Colonic mucosa (tissue), 4 donors: ENCODE data around the gene RICTOR. TPM values are rescaled to one million over a fixed set of nuclear protein-coding genes. Genes with fewer than 3 reads are reported as not detected.

ENCODE experiments used
- DNase-seq: peaks from one replicate; pipeline ENCODE4 v3.0.0-alpha.2; 2020
- H3K27ac ChIP-seq: fragments of 200-600 bp; one replicate; pipeline ENCODE4 v1.8.0; 2021
- H3K27me3 ChIP-seq: fragments of 200-600 bp; one replicate; pipeline ENCODE4 v1.8.0; 2021
- H3K36me3 ChIP-seq: fragments of 200-600 bp; one replicate; pipeline ENCODE4 v1.8.0; 2021
- H3K4me1 ChIP-seq: fragments of 200-600 bp; one replicate; pipeline ENCODE4 v1.8.0; 2021; ENCODE audit warnings: mild to moderate bottlenecking
- H3K4me3 ChIP-seq: fragments of 200-600 bp; one replicate; pipeline ENCODE4 v1.8.0; 2021
- H3K9ac ChIP-seq, 2 donors: one replicate each; pipeline ENCODE4 v1.7.0; 2013; ENCODE audit warnings: control low read depth in 2 of 2, low read depth in 2 of 2, low read length in 2 of 2
- H3K9me3 ChIP-seq: fragments of 200-600 bp; one replicate; pipeline ENCODE4 v1.8.0; 2021
- intact Hi-C: fragments of 100-400 bp; cut with DNase I; formaldehyde crosslinking; loops from one replicate; pipeline ENCODE4 v1.14.1; 2022
- total RNA-seq, 2 donors: library from RNA; stranded (reverse); fragmentation: NEBNext Ultra II Directional in 1 of 2; extraction: Animal tissue kit (Norgen Biotek cat#: 25700) in 1 of 2; gene quantifications; one replicate each; pipeline ENCODE4 v1.2.1, GENCODE V29; 2021
- TF ChIP-seq, protein P1 (sequence below): fragments of 200-600 bp; IDR thresholded peaks from one replicate; pipeline ENCODE4 v1.8.0; 2022; ENCODE audit warnings: antibody characterized with exemption, mild to moderate bottlenecking
- donor health status: healthy.
- donor health status: DM: no; HTN: no; CAD: no.
- donor health status: DM: no; HTN: no; CAD: no.

RICTOR gene
- total RNA-seq, 2 donors from 2014 or later: 15.1 to 32.9 TPM

DNA sequence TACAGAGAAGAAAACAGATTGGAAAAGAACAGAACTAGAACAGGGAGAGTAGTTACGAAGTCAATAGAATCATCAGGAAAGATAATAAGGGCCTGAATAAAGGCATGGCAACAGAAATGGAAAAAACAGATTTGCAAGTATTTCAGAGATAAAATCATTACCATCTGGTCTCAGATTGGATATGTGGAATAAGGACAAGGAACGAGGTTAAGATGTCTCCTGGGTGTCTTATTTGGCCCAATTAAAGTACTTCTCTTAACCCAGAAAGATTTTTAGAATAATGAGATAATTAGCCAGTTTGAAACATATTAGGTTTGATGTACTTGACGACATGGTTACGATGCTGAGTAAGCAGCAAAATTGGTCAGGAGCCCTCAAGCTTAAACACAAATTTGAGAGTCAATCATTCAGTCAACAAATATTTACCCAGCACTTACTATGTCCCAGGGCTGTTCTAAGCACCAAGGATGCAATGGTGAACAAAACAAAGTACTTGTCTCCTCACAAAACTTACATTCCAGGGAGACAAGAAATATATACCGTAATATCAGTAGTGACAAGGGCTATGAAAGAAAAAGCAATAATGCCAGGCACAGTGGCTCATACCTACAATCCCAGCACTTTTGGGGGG is 18.3 kb downstream of the RICTOR start:
- H3K4me1 ChIP-seq: no peaks in the 10 kb centered on the region

DNA sequence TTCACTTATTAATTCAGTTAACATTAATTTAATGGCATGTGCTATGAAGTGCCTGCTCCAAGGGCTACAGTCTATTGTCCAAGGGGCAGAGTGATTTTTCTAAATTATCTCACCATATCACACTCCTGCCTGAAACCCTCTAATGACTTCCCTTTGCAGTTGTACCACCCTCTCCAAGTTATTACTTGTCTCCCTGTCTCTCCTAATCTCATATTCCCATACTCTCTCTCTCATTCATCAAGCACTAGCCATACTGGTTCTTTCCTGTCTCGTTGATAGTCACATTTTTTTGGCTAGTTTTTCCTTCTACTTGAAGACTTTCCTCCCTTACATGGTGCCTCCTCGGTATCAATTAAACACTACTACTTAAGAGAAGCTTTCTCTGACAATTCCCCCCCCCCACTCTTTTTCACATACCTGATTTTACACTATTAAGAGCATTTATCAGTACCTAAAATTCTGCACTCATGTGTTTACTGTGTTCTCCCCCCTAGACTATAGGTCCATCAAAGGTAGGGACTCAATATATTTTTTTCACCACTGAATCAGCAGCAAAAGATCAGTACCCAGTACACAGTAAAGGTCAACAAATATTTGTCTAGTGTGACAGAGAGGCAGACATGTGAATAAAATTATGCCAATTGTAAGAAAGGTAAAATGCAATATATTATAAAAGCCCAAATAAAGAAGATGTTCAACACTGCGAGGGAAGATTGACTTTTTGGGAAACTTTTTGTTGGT is 19.0 kb downstream of the RICTOR start:
- Histone ChIP-seq H3K4me3 (no peak overlapping the region), H3K27ac (no peak overlapping the region), H3K4me1 (no peaks in the 10 kb centered on the region), H3K9me3 (no peaks in the 10 kb centered on the region), H3K36me3 (no peaks in the 10 kb centered on the region), H3K9ac (no peak overlapping the region), H3K27me3 (no peaks in the 10 kb centered on the region)
- no peak for DNase-seq
- intact Hi-C loops: no loop called here
- TF ChIP-seq, protein P1, sequence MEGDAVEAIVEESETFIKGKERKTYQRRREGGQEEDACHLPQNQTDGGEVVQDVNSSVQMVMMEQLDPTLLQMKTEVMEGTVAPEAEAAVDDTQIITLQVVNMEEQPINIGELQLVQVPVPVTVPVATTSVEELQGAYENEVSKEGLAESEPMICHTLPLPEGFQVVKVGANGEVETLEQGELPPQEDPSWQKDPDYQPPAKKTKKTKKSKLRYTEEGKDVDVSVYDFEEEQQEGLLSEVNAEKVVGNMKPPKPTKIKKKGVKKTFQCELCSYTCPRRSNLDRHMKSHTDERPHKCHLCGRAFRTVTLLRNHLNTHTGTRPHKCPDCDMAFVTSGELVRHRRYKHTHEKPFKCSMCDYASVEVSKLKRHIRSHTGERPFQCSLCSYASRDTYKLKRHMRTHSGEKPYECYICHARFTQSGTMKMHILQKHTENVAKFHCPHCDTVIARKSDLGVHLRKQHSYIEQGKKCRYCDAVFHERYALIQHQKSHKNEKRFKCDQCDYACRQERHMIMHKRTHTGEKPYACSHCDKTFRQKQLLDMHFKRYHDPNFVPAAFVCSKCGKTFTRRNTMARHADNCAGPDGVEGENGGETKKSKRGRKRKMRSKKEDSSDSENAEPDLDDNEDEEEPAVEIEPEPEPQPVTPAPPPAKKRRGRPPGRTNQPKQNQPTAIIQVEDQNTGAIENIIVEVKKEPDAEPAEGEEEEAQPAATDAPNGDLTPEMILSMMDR: no peak

More for the DNA sequence above, 18.3 kb downstream of the RICTOR start:
- TF ChIP-seq, protein P1: no peak
- Histone ChIP-seq H3K9me3 (no peaks in the 10 kb centered on the region), H3K27ac (no peak overlapping the region), H3K36me3 (no peaks in the 10 kb centered on the region), H3K27me3 (no peaks in the 10 kb centered on the region), H3K4me3 (no peak overlapping the region), H3K9ac (no peak overlapping the region)
- no peak for DNase-seq
- intact Hi-C loops: no loop called here

DNA sequence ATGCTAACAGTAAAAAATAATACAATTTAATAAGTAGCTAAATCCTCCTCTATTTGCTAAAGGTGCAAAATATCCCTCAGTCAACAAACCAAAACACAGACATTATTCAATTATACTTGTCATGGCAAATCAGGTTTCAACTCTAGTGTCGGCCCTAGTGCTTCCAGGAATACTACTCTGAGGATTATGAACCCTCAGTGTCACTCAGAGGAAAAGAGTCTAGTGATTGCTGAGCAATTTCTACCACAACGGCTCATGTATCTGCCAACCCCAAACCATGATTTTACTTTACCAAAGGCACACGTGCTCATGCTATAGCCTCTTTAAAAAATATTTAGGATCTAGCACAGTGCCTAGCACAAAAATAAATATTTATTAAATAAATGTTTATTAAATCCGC is 21.0 kb downstream of the RICTOR start:
- H3K36me3 ChIP-seq: no peaks in the 10 kb centered on the region

DNA sequence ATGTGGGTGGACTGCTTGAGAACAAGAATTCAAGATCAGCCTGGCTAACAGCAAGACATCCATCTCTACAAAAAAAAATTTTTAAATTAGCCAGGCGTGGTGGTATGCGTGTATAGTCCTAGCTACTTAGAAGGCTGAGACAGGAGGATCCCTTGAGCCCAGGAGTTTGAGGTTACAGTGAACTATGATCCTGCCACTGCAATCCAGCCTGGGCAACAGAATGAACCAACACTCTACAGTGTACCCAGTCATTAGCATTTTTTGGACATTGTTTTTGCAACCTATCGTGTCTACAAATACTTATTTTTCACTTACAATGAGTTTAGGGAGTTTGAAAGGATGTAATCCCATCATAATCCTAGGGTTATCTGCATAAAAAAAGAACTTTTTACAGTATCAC is 22.1 kb downstream of the RICTOR start:
- H3K4me1 ChIP-seq: no peaks in the 10 kb centered on the region
- no peaks in the 10 kb centered on the region for H3K27me3 ChIP-seq
- H3K27ac ChIP-seq: no peak overlapping the region
- TF ChIP-seq, protein P1: no peak
- no peak overlapping the region for H3K4me3 ChIP-seq
- no peaks in the 10 kb centered on the region for H3K9me3 ChIP-seq
- intact Hi-C loops: no loop called here
- no peaks in the 10 kb centered on the region for H3K36me3 ChIP-seq
- H3K9ac ChIP-seq: no peak overlapping the region
- DNase-seq: no peak

More for the DNA sequence above, 21.0 kb downstream of the RICTOR start:
- Histone ChIP-seq H3K27ac (no peak overlapping the region), H3K9ac (no peak overlapping the region), H3K9me3 (no peaks in the 10 kb centered on the region), H3K27me3 (no peaks in the 10 kb centered on the region), H3K4me3 (no peak overlapping the region), H3K4me1 (no peaks in the 10 kb centered on the region)
- TF ChIP-seq, protein P1: no peak
- no peak for DNase-seq
- intact Hi-C loops: no loop called here

DNA sequence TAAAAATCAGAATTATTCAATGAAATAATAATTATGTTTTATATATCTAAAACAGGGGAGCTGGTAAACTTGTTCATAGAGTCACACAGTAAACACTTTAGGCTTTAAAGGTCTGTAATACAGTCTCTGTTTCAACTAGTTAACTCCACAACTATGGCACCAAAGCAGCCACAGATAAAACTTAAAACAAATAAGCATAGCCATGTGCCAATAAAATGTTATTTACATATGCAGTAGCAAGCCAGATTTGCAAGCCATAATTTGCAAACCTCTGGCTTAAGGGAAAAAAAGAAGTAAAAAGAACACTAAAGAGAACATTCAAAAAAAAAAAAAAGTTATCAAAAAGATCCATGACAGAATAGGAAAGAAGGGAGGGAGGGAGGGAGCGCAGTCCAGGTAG is 24.9 kb downstream of the RICTOR start:
- Histone ChIP-seq H3K9me3 (no peaks in the 10 kb centered on the region), H3K9ac (no peak overlapping the region), H3K36me3 (no peaks in the 10 kb centered on the region), H3K27ac (no peak overlapping the region), H3K4me3 (no peak overlapping the region), H3K4me1 (no peaks in the 10 kb centered on the region), H3K27me3 (no peaks in the 10 kb centered on the region)
- intact Hi-C loops: no loop called here
- DNase-seq: no peak
- TF ChIP-seq, protein P1: no peak
